ENCODE results near the gene ZSCAN5A. TPM values are rescaled to one million over a fixed set of nuclear protein-coding genes. Genes with fewer than 3 reads are reported as not detected.

The ZSCAN5A gene
- total and polyA plus RNA-seq, 2 of the 13 experiments (the other 11 are each of a cell fraction or from before 2014, with no cell fraction given): 9.5 to 17.8 TPM

DNA sequence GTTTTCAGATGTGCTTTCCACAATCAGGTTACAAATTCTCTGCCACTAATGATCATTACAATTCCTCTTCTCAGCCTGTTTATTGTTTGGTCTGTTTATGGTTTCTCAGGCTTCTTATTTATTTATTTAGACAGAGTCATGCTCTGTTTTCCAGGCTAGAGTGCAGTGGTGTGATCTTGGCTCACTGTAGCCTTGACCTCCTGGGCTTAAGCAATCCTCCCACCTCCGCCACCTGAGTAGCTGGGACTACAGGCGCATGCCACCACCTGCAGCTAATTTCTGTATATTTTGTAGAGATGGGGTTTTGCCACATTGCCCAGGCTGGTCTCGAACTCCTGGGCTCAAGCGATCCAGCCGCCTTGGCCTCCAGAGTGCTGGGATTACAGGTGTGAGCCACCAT lies 2.1 kb upstream of the ZSCAN5A start (continued):
- TF ChIP-seq ZNF430 (CRISPR knock-in tag; IDR thresholded peaks at IDR 0.05) (no peak), IKZF1 (IDR thresholded peaks at IDR 0.05) (no peak), ZFYVE20 (CRISPR knock-in tag; IDR thresholded peaks at IDR 0.05; ENCODE audit: borderline replicate concordance, low read depth) (no peak), CEBPG (CRISPR knock-in tag; IDR thresholded peaks at IDR 0.05) (peak; percentile 77), RFXANK (CRISPR knock-in tag; IDR thresholded peaks at IDR 0.05) (no peak), ZNF350 (CRISPR knock-in tag; IDR thresholded peaks at IDR 0.05; ENCODE audit: borderline replicate concordance, low read depth) (no peak), ZMYM2 (CRISPR knock-in tag; IDR thresholded peaks at IDR 0.05) (peak; percentile 40; the same call in 1 of the 2 replicates), ZNF180 (CRISPR knock-in tag; IDR thresholded peaks at IDR 0.05; ENCODE audit: borderline replicate concordance, low read depth) (no peak), CAMTA2 (CRISPR knock-in tag; IDR thresholded peaks at IDR 0.05; ENCODE audit: borderline replicate concordance) (no peak), ZNF563 (CRISPR knock-in tag; IDR thresholded peaks at IDR 0.05) (no peak), ZBTB3 (CRISPR knock-in tag; IDR thresholded peaks at IDR 0.05; ENCODE audit: borderline replicate concordance, low read depth) (no peak)
- TF ChIP-seq, protein P1, sequence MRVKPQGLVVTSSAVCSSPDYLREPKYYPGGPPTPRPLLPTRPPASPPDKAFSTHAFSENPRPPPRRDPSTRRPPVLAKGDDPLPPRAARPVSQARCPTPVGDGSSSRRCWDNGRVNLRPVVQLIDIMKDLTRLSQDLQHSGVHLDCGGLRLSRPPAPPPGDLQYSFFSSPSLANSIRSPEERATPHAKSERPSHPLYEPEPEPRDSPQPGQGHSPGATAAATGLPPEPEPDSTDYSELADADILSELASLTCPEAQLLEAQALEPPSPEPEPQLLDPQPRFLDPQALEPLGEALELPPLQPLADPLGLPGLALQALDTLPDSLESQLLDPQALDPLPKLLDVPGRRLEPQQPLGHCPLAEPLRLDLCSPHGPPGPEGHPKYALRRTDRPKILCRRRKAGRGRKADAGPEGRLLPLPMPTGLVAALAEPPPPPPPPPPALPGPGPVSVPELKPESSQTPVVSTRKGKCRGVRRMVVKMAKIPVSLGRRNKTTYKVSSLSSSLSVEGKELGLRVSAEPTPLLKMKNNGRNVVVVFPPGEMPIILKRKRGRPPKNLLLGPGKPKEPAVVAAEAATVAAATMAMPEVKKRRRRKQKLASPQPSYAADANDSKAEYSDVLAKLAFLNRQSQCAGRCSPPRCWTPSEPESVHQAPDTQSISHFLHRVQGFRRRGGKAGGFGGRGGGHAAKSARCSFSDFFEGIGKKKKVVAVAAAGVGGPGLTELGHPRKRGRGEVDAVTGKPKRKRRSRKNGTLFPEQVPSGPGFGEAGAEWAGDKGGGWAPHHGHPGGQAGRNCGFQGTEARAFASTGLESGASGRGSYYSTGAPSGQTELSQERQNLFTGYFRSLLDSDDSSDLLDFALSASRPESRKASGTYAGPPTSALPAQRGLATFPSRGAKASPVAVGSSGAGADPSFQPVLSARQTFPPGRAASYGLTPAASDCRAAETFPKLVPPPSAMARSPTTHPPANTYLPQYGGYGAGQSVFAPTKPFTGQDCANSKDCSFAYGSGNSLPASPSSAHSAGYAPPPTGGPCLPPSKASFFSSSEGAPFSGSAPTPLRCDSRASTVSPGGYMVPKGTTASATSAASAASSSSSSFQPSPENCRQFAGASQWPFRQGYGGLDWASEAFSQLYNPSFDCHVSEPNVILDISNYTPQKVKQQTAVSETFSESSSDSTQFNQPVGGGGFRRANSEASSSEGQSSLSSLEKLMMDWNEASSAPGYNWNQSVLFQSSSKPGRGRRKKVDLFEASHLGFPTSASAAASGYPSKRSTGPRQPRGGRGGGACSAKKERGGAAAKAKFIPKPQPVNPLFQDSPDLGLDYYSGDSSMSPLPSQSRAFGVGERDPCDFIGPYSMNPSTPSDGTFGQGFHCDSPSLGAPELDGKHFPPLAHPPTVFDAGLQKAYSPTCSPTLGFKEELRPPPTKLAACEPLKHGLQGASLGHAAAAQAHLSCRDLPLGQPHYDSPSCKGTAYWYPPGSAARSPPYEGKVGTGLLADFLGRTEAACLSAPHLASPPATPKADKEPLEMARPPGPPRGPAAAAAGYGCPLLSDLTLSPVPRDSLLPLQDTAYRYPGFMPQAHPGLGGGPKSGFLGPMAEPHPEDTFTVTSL (CRISPR knock-in tag; IDR thresholded peaks at IDR 0.05; ENCODE audit: borderline replicate concordance): 0 out of 2 replicates have a peak, but pooled peaks have one; percentile 27
- TF ChIP-seq, protein P2, sequence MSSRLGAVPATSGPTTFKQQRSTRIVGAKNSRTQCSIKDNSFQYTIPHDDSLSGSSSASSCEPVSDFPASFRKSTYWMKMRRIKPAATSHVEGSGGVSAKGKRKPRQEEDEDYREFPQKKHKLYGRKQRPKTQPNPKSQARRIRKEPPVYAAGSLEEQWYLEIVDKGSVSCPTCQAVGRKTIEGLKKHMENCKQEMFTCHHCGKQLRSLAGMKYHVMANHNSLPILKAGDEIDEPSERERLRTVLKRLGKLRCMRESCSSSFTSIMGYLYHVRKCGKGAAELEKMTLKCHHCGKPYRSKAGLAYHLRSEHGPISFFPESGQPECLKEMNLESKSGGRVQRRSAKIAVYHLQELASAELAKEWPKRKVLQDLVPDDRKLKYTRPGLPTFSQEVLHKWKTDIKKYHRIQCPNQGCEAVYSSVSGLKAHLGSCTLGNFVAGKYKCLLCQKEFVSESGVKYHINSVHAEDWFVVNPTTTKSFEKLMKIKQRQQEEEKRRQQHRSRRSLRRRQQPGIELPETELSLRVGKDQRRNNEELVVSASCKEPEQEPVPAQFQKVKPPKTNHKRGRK (CRISPR knock-in tag; IDR thresholded peaks at IDR 0.05): no peak
- TF ChIP-seq, protein P3, sequence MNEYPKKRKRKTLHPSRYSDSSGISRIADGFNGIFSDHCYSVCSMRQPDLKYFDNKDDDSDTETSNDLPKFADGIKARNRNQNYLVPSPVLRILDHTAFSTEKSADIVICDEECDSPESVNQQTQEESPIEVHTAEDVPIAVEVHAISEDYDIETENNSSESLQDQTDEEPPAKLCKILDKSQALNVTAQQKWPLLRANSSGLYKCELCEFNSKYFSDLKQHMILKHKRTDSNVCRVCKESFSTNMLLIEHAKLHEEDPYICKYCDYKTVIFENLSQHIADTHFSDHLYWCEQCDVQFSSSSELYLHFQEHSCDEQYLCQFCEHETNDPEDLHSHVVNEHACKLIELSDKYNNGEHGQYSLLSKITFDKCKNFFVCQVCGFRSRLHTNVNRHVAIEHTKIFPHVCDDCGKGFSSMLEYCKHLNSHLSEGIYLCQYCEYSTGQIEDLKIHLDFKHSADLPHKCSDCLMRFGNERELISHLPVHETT (CRISPR knock-in tag; conservative IDR thresholded peaks at IDR 0.05): no peak
- TF ChIP-seq, protein P4, sequence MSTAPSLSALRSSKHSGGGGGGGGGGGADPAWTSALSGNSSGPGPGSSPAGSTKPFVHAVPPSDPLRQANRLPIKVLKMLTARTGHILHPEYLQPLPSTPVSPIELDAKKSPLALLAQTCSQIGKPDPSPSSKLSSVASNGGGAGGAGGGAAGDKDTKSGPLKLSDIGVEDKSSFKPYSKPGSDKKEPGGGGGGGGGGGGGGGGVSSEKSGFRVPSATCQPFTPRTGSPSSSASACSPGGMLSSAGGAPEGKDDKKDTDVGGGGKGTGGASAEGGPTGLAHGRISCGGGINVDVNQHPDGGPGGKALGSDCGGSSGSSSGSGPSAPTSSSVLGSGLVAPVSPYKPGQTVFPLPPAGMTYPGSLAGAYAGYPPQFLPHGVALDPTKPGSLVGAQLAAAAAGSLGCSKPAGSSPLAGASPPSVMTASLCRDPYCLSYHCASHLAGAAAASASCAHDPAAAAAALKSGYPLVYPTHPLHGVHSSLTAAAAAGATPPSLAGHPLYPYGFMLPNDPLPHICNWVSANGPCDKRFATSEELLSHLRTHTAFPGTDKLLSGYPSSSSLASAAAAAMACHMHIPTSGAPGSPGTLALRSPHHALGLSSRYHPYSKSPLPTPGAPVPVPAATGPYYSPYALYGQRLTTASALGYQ (CRISPR knock-in tag; IDR thresholded peaks at IDR 0.05): no peak
- TF ChIP-seq, protein P5, sequence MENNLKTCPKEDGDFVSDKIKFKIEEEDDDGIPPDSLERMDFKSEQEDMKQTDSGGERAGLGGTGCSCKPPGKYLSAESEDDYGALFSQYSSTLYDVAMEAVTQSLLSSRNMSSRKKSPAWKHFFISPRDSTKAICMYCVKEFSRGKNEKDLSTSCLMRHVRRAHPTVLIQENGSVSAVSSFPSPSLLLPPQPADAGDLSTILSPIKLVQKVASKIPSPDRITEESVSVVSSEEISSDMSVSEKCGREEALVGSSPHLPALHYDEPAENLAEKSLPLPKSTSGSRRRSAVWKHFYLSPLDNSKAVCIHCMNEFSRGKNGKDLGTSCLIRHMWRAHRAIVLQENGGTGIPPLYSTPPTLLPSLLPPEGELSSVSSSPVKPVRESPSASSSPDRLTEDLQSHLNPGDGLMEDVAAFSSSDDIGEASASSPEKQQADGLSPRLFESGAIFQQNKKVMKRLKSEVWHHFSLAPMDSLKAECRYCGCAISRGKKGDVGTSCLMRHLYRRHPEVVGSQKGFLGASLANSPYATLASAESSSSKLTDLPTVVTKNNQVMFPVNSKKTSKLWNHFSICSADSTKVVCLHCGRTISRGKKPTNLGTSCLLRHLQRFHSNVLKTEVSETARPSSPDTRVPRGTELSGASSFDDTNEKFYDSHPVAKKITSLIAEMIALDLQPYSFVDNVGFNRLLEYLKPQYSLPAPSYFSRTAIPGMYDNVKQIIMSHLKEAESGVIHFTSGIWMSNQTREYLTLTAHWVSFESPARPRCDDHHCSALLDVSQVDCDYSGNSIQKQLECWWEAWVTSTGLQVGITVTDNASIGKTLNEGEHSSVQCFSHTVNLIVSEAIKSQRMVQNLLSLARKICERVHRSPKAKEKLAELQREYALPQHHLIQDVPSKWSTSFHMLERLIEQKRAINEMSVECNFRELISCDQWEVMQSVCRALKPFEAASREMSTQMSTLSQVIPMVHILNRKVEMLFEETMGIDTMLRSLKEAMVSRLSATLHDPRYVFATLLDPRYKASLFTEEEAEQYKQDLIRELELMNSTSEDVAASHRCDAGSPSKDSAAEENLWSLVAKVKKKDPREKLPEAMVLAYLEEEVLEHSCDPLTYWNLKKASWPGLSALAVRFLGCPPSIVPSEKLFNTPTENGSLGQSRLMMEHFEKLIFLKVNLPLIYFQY (CRISPR knock-in tag; IDR thresholded peaks at IDR 0.05; ENCODE audit: borderline replicate concordance): 0 out of 2 replicates have a peak, but pooled peaks have one; percentile 31

Measured in HepG2 (cell line).